ENCODE results near the gene LIN28B. TPM values are rescaled to one million over a fixed set of nuclear protein-coding genes. Genes with fewer than 3 reads are reported as not detected.

The LIN28B gene
- total RNA-seq, 1 donor from 2014 or later = not detected

GRCh38 chr6:105091140-105091829 is 134.4 kb downstream of the LIN28B start:
- peak; percentile 52 for ATAC-seq
- DNase-seq = no peak
- intact Hi-C loops (cut with micrococcal nuclease) = no loop called here

- DNase-seq (no peak), ATAC-seq (no peak)
- intact Hi-C loops (cut with micrococcal nuclease) = no loop called here
Measured at GRCh38 chr6:105094133-105094640, 137.3 kb downstream of the LIN28B start.

DNA sequence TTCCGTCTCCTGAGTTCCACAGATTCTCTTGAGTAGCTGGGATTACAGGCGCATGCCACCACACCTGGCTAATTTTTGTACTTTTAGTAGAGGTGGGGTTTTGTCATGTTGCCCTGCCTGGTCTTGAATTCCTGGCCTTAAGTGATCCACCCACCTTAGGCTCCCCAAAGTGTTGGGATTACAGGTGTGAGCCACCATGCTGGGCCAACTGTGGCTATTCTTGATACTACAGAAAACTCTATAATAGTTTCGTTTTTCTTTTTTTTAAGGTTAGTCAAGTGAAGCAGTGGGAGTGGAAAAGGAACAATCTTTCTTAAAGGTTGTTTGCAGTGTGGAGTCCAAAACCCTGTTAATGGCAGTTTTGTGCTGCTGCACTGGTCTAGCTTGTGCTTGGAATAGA is 138.2 kb downstream of the LIN28B start:
- DNase-seq (no peak), ATAC-seq (no peak)
- intact Hi-C loops (cut with micrococcal nuclease) = no loop called here

DNA sequence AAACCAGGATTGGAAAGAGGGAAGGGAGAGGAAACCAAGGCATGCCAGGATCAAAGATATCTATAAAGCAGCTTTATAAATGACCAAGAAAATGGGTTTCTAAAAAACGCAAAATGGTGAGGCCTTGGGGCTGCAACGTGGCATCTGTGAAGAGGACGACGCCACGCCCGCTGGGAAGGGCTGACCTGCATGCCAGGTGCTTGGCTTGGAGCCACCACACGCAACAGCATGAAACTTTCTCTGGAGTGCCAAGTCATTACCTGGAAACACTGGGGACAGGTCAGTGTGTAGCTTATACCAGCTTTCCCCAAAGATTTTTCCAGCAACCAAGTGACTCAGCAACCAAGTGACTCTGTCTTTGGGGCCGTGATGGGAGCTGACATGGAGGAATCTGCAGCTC is 140.4 kb downstream of the LIN28B start:
- DNase-seq (no peak), ATAC-seq (no peak)
- intact Hi-C loops (cut with micrococcal nuclease) = no loop called here

GRCh38 chr6:105099371-105099770 is 142.5 kb downstream of the LIN28B start:
- intact Hi-C loops (cut with micrococcal nuclease) = no loop called here
- no peak for ATAC-seq

DNA sequence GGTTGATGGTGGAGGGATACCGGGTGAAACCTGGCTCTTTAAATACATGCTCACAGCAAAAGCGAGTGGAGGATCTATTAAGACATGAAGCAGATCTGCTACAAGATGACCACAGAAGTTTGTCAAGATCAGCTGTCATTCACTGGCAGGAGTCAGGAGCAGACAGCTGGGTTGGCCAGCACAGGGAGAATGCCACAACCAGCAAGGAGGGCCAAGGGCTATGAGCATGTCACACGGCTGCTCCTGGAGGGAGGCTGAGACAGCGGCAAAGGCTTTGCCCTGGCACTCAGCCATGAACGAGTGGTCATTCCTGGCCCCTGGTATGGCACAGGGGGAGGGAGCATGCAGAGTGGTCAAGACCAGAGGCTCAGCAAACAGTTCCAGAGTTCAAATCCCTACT is 145.3 kb downstream of the LIN28B start:
- ATAC-seq (peak; percentile 58), DNase-seq (no peak)
- intact Hi-C loops (cut with micrococcal nuclease) = no loop called here

More at GRCh38 chr6:105099371-105099770, 142.5 kb downstream of the LIN28B start:
- no peak for DNase-seq

- peak; percentile 78 for ATAC-seq
- peak; percentile 38 for DNase-seq
- intact Hi-C loops (cut with micrococcal nuclease) = no loop called here
Measured at GRCh38 chr6:105105094-105105493, 148.2 kb downstream of the LIN28B start.

DNA sequence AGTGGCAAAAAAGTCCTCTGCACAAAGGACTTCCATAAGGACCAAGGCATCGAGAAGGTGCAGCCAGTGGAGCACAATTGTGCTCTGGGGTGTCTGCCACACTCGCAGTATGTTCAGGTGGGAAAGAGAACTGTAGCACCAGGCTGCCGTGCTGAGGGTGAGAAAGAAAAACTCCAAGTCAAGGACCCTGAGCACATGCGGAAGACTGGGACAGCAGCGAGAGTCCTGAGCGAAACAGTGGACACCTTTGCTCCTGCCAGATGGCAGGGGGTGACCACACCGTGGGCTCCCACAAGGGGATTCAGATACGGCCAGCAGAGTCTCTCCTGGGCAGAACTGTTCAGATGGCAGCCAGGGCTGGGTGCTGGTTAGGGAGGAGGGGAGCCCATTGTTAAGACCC is 149.4 kb downstream of the LIN28B start:
- no peak for DNase-seq
- no peak for ATAC-seq
- intact Hi-C loops (cut with micrococcal nuclease) = no loop called here

DNA sequence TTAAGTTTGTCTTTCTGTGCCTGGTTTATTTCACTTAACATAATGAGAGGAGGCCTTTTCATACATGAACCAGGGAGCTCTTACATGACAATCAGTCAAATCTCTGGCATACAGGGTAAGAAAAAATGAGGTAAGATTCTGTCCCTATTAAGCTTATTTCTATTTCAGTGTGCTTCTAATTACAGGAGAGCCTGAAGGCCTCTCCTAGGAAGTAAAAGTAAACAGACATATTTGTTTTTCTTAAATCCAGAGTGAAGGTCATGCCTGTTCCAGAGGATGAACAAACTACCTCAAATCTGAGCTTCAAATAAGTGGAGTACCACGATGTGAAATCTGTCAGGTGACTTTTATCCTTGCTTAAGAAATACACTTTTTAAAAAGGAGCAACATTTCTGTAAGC is 150.3 kb downstream of the LIN28B start:
- intact Hi-C loops (cut with micrococcal nuclease) = no loop called here
- no peak for DNase-seq
- no peak for ATAC-seq

GRCh38 chr6:105108631-105109262 is 151.8 kb downstream of the LIN28B start:
- intact Hi-C loops (cut with micrococcal nuclease) = no loop called here
- ATAC-seq (no peak), DNase-seq (no peak)

GRCh38 chr6:105109955-105110895 is 153.3 kb downstream of the LIN28B start:
- intact Hi-C loops (cut with micrococcal nuclease) = no loop called here
- no peak for DNase-seq
- no peak for ATAC-seq

- no peak for DNase-seq
- no peak for ATAC-seq
- intact Hi-C loops (cut with micrococcal nuclease) = no loop called here
Measured at GRCh38 chr6:105111105-105111504, 154.2 kb downstream of the LIN28B start.

GRCh38 chr6:105111871-105112270 is 155.0 kb downstream of the LIN28B start:
- no peak for ATAC-seq
- intact Hi-C loops (cut with micrococcal nuclease) = no loop called here

GRCh38 chr6:105112577-105112976 is 155.7 kb downstream of the LIN28B start:
- ATAC-seq (peak; percentile 62), DNase-seq (no peak)
- intact Hi-C loops (cut with micrococcal nuclease) = no loop called here

More at GRCh38 chr6:105111871-105112270, 155.0 kb downstream of the LIN28B start:
- DNase-seq = no peak

GRCh38 chr6:105113422-105113821 is 156.5 kb downstream of the LIN28B start:
- intact Hi-C loops (cut with micrococcal nuclease) = no loop called here
- ATAC-seq (peak; percentile 77), DNase-seq (peak; percentile 37)

DNA sequence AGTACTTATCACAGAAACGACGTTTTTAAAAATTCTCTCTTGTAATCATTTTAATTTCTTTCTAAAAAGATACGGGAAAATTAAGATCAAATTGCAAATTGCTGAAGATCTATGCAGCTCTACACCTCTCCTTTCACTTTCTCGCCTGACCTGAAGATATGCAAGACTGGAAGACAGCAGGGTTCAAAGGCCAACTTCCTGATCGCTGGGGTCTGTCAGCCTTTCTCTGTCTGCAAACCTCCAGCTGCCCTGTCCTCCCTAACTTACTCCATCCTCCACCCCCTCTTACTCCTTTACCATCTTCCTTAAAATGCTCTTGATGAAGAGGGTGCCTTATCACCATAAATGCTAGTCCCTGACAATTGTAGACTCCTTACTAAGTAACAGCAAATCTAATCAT is 159.2 kb downstream of the LIN28B start:
- intact Hi-C loops (cut with micrococcal nuclease) = no loop called here
- ATAC-seq = no peak
- no peak for DNase-seq

DNA sequence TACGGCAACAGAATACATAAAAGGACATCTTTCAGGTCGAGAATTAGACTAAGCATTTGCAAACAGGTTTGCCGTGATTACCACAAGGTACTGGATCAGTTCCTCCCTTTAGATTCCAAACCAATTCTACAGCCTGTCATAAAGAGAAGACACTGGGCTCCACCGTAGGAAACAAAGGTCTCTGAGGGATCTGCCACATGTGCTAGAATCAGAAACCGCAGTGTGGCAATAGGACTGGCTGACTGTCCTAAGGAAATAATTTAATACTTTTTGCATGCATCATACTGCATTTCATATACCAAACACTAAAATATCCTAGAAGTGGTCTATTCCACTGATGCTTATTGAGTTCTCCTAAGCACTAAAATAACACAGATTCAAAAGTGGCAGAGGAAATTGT is 163.7 kb downstream of the LIN28B start:
- intact Hi-C loops (cut with micrococcal nuclease) = no loop called here
- ATAC-seq = no peak
- DNase-seq = no peak

DNA sequence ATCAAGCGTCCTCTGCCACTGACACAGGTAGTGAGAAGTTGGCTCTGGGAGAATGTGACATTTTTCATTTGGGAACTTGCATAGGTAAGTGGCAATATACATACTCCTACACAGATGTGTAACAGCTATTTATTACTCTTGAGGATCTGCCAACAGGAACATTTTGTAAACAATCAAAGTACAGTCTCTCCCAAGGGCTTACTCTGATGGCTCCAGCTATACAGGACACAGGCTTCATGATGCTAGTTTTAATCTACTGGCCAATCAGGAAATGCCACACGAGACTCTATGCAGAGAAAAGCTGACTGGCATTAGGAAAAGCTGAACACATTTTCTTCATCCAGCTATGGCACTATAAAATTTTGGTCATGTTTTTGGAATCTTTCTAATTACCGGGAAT is 165.1 kb downstream of the LIN28B start:
- intact Hi-C loops (cut with micrococcal nuclease) = no loop called here
- peak; percentile 19 for ATAC-seq
- DNase-seq = no peak

- intact Hi-C loops (cut with micrococcal nuclease) = no loop called here
- no peak for DNase-seq
- ATAC-seq = no peak
Measured at GRCh38 chr6:105122717-105123116, 165.8 kb downstream of the LIN28B start.

Measured in left ventricle myocardium superior (tissue), 1 donor.